AG04449 (cell line): ENCODE results near the gene RRP7A.
A peak's percentile ranks its signal among the peaks of the same experiment; 100 is the strongest.
"Not testable (repeated sequence)": the region's sequence is repeated elsewhere in the genome, so short reads cannot be mapped to it uniquely, and the experiment has no call there.

Experiments used
- CTCF ChIA-PET: fragments of 350-600 bp; formaldehyde crosslinking; extraction: SDS; loops from one replicate; lab custom pipeline; 2021; ENCODE audit warnings: antibody characterized with exemption; lab: Yijun Ruan, JAX
- POLR2A ChIA-PET: fragments of 400-600, 350-600 bp; formaldehyde crosslinking; extraction: SDS; loops from one replicate; lab custom pipeline; 2020; ENCODE audit warnings: antibody characterized with exemption, inconsistent platforms; lab: Yijun Ruan, JAX
- DNase-seq: peaks from one replicate; pipeline ENCODE4 v3.0.0-alpha.2; 2010; ENCODE audit warnings: low read depth, low spot score
- H3K4me3 ChIP-seq: 2 replicates; pipeline ENCODE4 v1.5.1; 2011; ENCODE audit warnings: low read depth, mild to moderate bottlenecking, control low read depth, low read length
- CTCF ChIP-seq: IDR thresholded peaks from one replicate; pipeline ENCODE4 v1.5.1; 2011; ENCODE audit warnings: mild to moderate bottlenecking, moderate library complexity, low read length, control low read depth, inconsistent platforms; ENCODE audit not compliant: insufficient read depth; ENCODE audit errors: missing control alignments

RRP7A gene

GRCh38 chr22:42533638-42533977 lies 14.0 kb upstream of the RRP7A start:
- CTCF ChIA-PET: interaction anchor here (1.3 to 1.7 kb wide), 3 partner anchors 12 to 48 kb away, joined by 3 to 4 read pairs (median 4); no protein-coding TSS in a partner anchor
- no peak overlapping the region for H3K4me3 ChIP-seq
- POLR2A ChIA-PET: no interaction called here
- TF ChIP-seq CTCF: no peak
- DNase-seq: no peak

DNA sequence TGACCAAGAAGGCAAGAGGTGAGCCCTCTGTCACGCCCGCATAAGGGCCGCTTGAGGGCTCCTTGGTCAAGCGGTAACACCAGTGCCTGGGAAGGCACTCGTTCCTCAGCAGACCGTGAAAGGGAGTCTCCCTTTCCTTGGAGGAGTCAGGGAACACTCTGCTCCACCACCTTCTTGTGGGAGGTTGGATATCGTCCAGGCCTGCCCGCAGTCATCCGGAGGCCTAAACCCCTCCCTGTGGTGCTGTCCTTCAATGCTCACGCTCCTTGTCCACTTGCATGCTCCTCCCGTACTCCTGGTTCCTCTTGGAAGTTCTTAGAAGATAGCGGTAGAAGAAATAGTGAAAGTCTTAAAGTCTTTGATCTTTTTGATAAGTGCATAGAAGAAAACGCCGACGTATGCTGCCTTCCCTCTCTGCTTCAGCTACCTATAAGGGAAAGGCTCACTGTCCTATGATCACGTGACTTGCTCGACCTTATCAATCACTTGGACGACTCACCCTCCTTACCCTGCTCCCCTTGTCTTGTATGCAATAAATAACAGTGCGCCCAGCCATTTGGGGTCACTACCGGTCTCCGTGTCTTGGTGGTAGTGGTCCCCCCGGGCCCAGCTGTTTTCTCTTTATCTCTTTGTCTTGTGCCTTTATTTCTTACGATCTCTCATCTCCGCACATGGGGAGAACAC lies 11.9 kb upstream of the RRP7A start:
- H3K4me3 ChIP-seq, DNase-seq, POLR2A ChIA-PET, CTCF ChIA-PET: not testable (repeated sequence)

DNA sequence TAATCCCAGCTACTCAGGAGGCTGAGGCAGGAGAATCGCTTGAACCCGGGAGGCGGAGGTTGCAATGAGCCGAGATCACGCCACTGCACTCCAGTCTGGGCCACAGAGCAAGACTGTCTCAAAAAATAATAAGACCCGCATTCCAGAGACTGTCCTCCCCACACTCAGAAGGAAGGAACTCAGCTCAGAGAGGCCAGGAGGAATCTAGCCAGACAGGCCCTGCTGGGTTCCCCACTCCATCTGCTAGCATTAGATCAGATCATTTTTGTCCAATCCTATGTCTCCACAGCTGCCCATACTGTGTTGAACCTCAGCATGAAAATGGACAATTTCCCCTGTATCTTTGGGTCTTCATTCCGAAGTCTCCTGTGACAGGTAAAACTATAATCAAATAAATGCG lies 9.8 kb upstream of the RRP7A start:
- H3K4me3 ChIP-seq, DNase-seq, CTCF ChIA-PET, POLR2A ChIA-PET: not testable (repeated sequence)

- POLR2A ChIA-PET: no interaction called here
Observed at GRCh38 chr22:42528591-42529307, 9.2 kb upstream of the RRP7A start.

DNA sequence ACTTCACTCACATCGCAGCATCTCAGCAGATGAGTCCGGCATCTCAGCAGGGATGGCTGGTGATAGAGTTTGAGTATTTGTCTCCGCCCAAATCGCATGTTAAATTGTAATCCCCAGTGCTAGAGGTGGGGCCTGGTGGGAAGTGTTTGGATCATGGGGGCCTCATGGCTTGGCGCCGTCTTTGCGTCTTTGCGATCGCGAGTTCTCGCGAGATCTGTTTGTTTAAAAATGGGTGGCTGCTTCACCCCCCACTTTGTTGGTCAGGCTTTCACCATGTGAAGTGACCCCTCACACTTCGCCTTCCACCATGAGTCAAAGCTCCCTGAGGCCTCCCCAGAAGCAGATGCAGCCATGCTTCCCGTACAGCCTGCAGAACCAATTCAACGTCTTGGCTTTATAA lies 3.0 kb upstream of the RRP7A start:
- POLR2A ChIA-PET: no interaction called here
- no peak for TF ChIP-seq CTCF
- DNase-seq: no peak
- no peak overlapping the region for H3K4me3 ChIP-seq
- CTCF ChIA-PET: no interaction called here

More at GRCh38 chr22:42528591-42529307, 9.2 kb upstream of the RRP7A start:
- CTCF ChIA-PET: no interaction called here
- H3K4me3 ChIP-seq: no peak overlapping the region
- DNase-seq: no peak
- no peak for TF ChIP-seq CTCF

- no peak for TF ChIP-seq CTCF
- DNase-seq: no peak
- ChIA-PET POLR2A (no interaction called here), CTCF (no interaction called here)
- H3K4me3 ChIP-seq: no peak overlapping the region
Observed at GRCh38 chr22:42521228-42521546, 1.6 kb upstream of the RRP7A start.

DNA sequence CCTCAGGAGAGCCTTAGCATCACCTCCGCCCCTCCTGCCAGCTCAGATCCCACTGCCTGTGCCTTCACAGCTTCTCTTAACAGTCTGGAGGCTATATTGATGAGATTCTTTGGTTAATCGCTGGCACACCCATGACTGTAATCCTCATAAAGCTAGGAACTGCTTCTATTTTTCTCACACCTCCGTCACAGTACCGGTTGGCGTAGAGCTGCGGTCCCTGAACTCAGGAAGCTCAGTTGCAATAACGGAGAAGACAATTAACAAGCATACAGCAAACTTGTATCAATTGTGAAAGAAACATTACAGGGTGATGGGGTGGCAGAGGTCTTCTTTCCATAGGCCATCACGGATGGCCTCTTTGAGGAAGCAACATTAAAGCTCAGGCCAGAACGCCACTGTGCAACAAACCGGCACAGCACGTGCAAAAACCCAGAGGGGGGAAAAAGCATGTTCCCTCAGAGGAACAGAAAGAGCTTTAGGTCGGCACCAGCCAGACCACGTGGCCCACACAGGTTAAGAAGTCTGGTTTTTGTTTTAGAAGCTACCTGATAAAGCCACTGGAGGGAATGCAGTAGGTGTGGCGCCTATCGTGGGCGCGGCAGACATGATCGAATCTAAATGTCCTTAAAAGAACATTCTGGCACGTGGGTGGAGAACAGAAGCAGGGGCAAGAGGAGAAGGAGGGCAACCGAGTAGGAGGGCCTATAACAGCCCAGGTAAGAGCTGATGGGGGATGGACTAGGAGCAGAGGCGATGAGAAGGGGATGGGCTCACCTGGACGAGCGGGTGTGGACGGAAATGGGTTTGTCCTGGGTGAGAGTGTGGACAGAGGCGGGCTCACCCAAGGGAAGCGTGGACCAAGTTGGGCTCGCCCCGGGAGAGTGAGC lies 715 bp downstream of the RRP7A start:
- POLR2A ChIA-PET, CTCF ChIA-PET, DNase-seq: not testable (repeated sequence)

GRCh38 chr22:42517103-42517502 lies 2.5 kb downstream of the RRP7A start:
- POLR2A ChIA-PET: not testable (repeated sequence)

More for the DNA sequence above, 715 bp downstream of the RRP7A start:
- H3K4me3 ChIP-seq: peak overlapping the region; percentile 72

More at GRCh38 chr22:42517103-42517502, 2.5 kb downstream of the RRP7A start:
- CTCF ChIA-PET, H3K4me3 ChIP-seq, DNase-seq: not testable (repeated sequence)
